DMS153 treated with DMSO at 0.1 percent for 48 hours (cell line): ENCODE measurements around the gene ARID4B.
"Not testable (repeated sequence)": the region's sequence is repeated elsewhere in the genome, so short reads cannot be mapped to it uniquely, and the experiment has no call there.

Experiments used
- DNase-seq: peaks from one replicate; lab custom pipeline; 2025; ENCODE audit not compliant: unreplicated experiment; lab: John Stamatoyannopoulos, UW

The ARID4B gene

GRCh38 chr1:235270625-235271024, 57.4 kb downstream of the ARID4B start:
- DNase-seq, result no peak

- not testable (repeated sequence) for DNase-seq
Measured at GRCh38 chr1:235269990-235270389, 58.0 kb downstream of the ARID4B start.

- no peak for DNase-seq
Measured at GRCh38 chr1:235268379-235269125, 59.4 kb downstream of the ARID4B start.

- DNase-seq, result no peak
Measured at GRCh38 chr1:235266967-235267366, 61.0 kb downstream of the ARID4B start.

- no peak for DNase-seq
Measured at GRCh38 chr1:235266325-235266724, 61.7 kb downstream of the ARID4B start.

GRCh38 chr1:235265900-235266299, 62.1 kb downstream of the ARID4B start:
- DNase-seq, result no peak

- DNase-seq, result no peak
Measured at GRCh38 chr1:235264327-235264726, 63.7 kb downstream of the ARID4B start.

GRCh38 chr1:235262539-235262938, 65.4 kb downstream of the ARID4B start:
- no peak for DNase-seq

GRCh38 chr1:235261243-235261642, 66.7 kb downstream of the ARID4B start:
- no peak for DNase-seq

- no peak for DNase-seq
Measured at GRCh38 chr1:235259133-235259778, 68.7 kb downstream of the ARID4B start.

GRCh38 chr1:235258068-235258467, 69.9 kb downstream of the ARID4B start:
- not testable (repeated sequence) for DNase-seq

GRCh38 chr1:235254721-235255120, 73.3 kb downstream of the ARID4B start:
- no peak for DNase-seq

GRCh38 chr1:235253219-235253962, 74.6 kb downstream of the ARID4B start:
- no peak for DNase-seq

GRCh38 chr1:235250430-235250829, 77.5 kb downstream of the ARID4B start:
- no peak for DNase-seq

GRCh38 chr1:235246022-235246948, 81.7 kb downstream of the ARID4B start:
- no peak for DNase-seq

GRCh38 chr1:235244974-235245592, 82.9 kb downstream of the ARID4B start:
- DNase-seq, result no peak

- DNase-seq, result no peak
Measured at GRCh38 chr1:235240960-235241359, 87.0 kb downstream of the ARID4B start.

- no peak for DNase-seq
Measured at GRCh38 chr1:235239851-235240250, 88.1 kb downstream of the ARID4B start.

GRCh38 chr1:235238558-235238957, 89.4 kb downstream of the ARID4B start:
- DNase-seq, result no peak

GRCh38 chr1:235236128-235236527, 91.9 kb downstream of the ARID4B start:
- no peak for DNase-seq
